DND-41 (cell line): ENCODE measurements around the gene PHKA1.

Source experiments
- EZH2 ChIP-seq: IDR thresholded peaks from 3 replicates; pipeline ENCODE4 v1.6.1; 2012; ENCODE audit warnings: borderline replicate concordance, low read depth, mild to moderate bottlenecking, moderate library complexity, low read length, inconsistent platforms; ENCODE audit not compliant: severe bottlenecking
- TF ChIP-seq, protein P1 (sequence below): IDR thresholded peaks from 2 replicates; pipeline ENCODE4 v1.5.1; 2012; ENCODE audit warnings: borderline replicate concordance, low read length, moderate library complexity, mild to moderate bottlenecking; ENCODE audit not compliant: poor library complexity, severe bottlenecking; ENCODE audit errors: extremely low read depth

DNA sequence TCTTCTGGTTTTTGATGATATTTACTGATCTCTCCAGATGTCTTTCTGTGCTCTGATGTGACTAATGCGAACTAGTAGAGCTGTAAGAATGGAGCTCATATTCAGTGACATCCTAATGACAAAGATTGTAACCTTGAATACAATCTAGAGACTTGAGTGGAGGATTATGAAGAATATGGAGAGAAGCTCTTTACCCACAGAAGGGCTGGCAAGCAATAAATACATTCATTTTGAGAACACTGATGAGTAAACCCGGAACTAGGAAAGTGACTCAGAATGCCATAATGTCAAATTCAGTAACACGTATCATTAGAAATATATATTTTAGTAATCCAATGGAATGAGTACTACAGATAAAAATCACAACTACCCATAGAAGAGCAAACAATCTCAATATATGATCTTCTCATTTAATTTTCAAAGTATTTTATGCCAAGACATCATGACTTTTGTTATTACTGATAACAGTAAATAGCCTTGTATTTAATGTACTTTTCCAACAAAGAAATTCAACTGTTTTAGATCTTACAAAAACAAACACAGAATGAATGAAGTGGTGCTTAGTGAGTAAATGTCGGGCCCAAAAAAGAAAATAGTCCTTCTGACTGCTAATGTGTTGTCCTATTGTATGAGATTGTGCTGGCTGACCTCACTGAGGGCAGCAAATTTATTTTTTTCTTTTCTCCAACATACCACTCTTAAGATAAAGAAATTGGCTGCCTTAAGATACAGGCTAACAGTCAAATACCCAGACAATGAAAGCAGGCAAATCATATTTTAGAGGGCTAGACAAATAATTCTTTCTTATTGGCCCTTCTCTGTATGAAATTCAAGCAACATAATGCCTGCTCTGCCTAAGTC, 92.3 kb downstream of the PHKA1 start:
- TF ChIP-seq, protein P1, sequence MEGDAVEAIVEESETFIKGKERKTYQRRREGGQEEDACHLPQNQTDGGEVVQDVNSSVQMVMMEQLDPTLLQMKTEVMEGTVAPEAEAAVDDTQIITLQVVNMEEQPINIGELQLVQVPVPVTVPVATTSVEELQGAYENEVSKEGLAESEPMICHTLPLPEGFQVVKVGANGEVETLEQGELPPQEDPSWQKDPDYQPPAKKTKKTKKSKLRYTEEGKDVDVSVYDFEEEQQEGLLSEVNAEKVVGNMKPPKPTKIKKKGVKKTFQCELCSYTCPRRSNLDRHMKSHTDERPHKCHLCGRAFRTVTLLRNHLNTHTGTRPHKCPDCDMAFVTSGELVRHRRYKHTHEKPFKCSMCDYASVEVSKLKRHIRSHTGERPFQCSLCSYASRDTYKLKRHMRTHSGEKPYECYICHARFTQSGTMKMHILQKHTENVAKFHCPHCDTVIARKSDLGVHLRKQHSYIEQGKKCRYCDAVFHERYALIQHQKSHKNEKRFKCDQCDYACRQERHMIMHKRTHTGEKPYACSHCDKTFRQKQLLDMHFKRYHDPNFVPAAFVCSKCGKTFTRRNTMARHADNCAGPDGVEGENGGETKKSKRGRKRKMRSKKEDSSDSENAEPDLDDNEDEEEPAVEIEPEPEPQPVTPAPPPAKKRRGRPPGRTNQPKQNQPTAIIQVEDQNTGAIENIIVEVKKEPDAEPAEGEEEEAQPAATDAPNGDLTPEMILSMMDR, result no peak
- TF ChIP-seq EZH2, result no peak
